HepG2 (cell line): ENCODE results near the gene TRIM15. TPM values are rescaled to one million over a fixed set of nuclear protein-coding genes. Genes with fewer than 3 reads are reported as not detected.
A peak's percentile ranks its signal among the peaks of the same experiment; 100 is the strongest.

Experiments used
- ARID2 ChIP-seq: sonication (generic); formaldehyde crosslinking; IDR thresholded peaks from 2 replicates; pipeline ENCODE4 v1.8.1; 2022; ENCODE audit warnings: mild to moderate bottlenecking, missing genetic modification reagents, borderline replicate concordance
- HOXA3 ChIP-seq: sonication (generic); formaldehyde crosslinking; IDR thresholded peaks from 2 replicates; pipeline ENCODE4 v1.5.0; 2020; ENCODE audit warnings: missing genetic modification reagents
- HOXA9 ChIP-seq: sonication (generic); formaldehyde crosslinking; IDR thresholded peaks from 2 replicates; pipeline ENCODE4 v1.8.1; 2022; ENCODE audit warnings: missing genetic modification reagents, mild to moderate bottlenecking, moderate library complexity, borderline replicate concordance
- MAZ ChIP-seq, 2 experiments: sonication (generic) in 1 of 2; formaldehyde crosslinking in 1 of 2; IDR thresholded peaks; 2 replicates each; pipeline versions ENCODE4 v1.5.0 to v1.6.1; 2012 to 2020; ENCODE audit warnings: low read depth in 2 of 2, mild to moderate bottlenecking in 2 of 2, borderline replicate concordance in 1 of 2, improper control_type of control experiment in 1 of 2, low read length in 1 of 2, missing genetic modification reagents in 1 of 2, moderate library complexity in 1 of 2
- NAIF1 ChIP-seq: sonication (generic); formaldehyde crosslinking; IDR thresholded peaks from 2 replicates; pipeline ENCODE4 v1.5.0; 2020; ENCODE audit warnings: mild to moderate bottlenecking, missing genetic modification reagents, borderline replicate concordance
- NCOA2 ChIP-seq: sonication (generic); formaldehyde crosslinking; IDR thresholded peaks from 2 replicates; pipeline ENCODE4 v1.8.0; 2022; ENCODE audit warnings: inconsistent platforms
- PAF1 ChIP-seq: IDR thresholded peaks from 2 replicates; pipeline ENCODE4 v1.6.1; 2016; ENCODE audit warnings: missing genetic modification reagents, missing compliant biosample characterization
- SNAPC2 ChIP-seq: sonication (generic); formaldehyde crosslinking; IDR thresholded peaks from 2 replicates; pipeline ENCODE4 v1.8.1; 2022; ENCODE audit warnings: mild to moderate bottlenecking, missing genetic modification reagents
- TOE1 ChIP-seq: sonication (generic); formaldehyde crosslinking; IDR thresholded peaks from 2 replicates; pipeline ENCODE4 v1.4.0; 2020; ENCODE audit warnings: mild to moderate bottlenecking, missing genetic modification reagents
- ZNF180 ChIP-seq: sonication (generic); formaldehyde crosslinking; IDR thresholded peaks from 2 replicates; pipeline ENCODE4 v1.4.0; 2020; ENCODE audit warnings: low read depth, missing genetic modification reagents, borderline replicate concordance
- ZNF33A ChIP-seq: sonication (generic); formaldehyde crosslinking; IDR thresholded peaks from 2 replicates; pipeline ENCODE4 v1.5.1; 2020; ENCODE audit warnings: missing genetic modification reagents, mild to moderate bottlenecking, moderate library complexity, borderline replicate concordance
- ZNF558 ChIP-seq: sonication (generic); formaldehyde crosslinking; IDR thresholded peaks from 2 replicates; pipeline ENCODE4 v1.9.0; 2022; ENCODE audit warnings: mild to moderate bottlenecking, missing genetic modification reagents, borderline replicate concordance
- polyA plus RNA-seq, 8 experiments: library from polyadenylated mRNA; depleted of rRNA in 3 of 8; stranded (reverse) in 7 of 8; unstranded in 1 of 8; fragments of >200 nt; fragmentation: Illumina TruSeq in 4 of 8; extraction: Trizol in 4 of 8; gene quantifications; 2 replicates each; pipeline versions ENCODE4 v1.2.1 to v1.2.3, GENCODE V29; 2011 to 2016; ENCODE audit warnings: low read depth in 4 of 8, missing spikeins in 1 of 8, mixed read lengths in 1 of 8; ENCODE audit not compliant: insufficient read depth in 1 of 8
- total RNA-seq, 5 experiments: library from RNA; depleted of rRNA; stranded (reverse); fragments of >200 nt; fragmentation: Illumina TruSeq; extraction: Trizol; gene quantifications; 2 replicates each; pipeline ENCODE4 v1.2.3, GENCODE V29; 2016; ENCODE audit warnings: low read depth in 1 of 5
- TF ChIP-seq, protein P1 (sequence below): IDR thresholded peaks from 2 replicates; pipeline ENCODE4 v1.4.0; 2020; ENCODE audit warnings: mild to moderate bottlenecking, missing genetic modification reagents
- TF ChIP-seq, protein P2 (sequence below): sonication (generic); formaldehyde crosslinking; IDR thresholded peaks from 2 replicates; pipeline ENCODE4 v1.8.1; 2023; ENCODE audit warnings: mild to moderate bottlenecking, inconsistent platforms, moderate library complexity, missing genetic modification reagents, borderline replicate concordance
- TF ChIP-seq, protein P3 (sequence below): sonication (generic); formaldehyde crosslinking; IDR thresholded peaks from 2 replicates; pipeline ENCODE4 v1.5.0; 2020; ENCODE audit warnings: mild to moderate bottlenecking, missing genetic modification reagents, borderline replicate concordance

The TRIM15 gene
- total and polyA plus RNA-seq, 2 of the 13 experiments (the other 11 are each of a cell fraction or from before 2014, with no cell fraction given): 35.1 to 38.2 TPM

DNA sequence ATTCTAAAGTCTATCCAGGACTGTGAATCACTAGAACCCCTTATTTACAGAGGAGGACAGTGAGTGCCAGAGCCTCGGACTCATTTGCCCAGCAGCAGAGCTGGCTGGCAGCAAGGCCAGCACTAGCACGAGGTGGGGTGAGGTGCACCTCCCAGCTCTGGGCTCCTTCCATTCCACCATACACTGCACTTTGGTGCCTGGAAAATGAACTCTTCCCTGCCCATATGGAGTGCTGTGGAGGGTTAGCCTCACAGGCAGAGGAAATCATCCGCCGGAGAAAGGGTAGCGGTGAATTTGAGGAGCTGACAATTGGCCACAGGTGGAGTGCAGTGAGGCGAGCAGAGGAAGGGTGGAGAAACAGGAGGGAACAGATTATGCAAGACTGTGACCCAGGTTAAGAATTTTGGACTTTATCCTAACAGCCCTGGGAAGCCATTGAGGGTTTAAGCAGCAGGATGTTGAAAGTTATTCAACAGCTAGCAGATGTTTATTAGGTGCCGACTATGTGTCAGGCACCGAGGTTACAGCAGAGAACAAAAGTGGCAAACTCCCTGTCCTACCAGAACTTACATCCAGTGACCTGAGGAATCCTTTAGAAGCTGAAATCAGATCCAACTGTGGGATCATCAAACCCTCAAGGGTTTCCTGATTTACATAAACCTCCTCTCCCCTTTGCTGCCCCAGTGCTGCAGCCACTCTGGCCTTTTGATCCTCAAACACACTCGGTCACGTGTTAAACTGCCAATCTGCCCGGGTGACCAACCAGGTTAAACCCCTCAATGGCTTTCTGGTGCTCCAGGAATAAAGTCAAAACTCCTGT, 43.7 kb downstream of the TRIM15 start (continued):
- TF ChIP-seq, protein P1, sequence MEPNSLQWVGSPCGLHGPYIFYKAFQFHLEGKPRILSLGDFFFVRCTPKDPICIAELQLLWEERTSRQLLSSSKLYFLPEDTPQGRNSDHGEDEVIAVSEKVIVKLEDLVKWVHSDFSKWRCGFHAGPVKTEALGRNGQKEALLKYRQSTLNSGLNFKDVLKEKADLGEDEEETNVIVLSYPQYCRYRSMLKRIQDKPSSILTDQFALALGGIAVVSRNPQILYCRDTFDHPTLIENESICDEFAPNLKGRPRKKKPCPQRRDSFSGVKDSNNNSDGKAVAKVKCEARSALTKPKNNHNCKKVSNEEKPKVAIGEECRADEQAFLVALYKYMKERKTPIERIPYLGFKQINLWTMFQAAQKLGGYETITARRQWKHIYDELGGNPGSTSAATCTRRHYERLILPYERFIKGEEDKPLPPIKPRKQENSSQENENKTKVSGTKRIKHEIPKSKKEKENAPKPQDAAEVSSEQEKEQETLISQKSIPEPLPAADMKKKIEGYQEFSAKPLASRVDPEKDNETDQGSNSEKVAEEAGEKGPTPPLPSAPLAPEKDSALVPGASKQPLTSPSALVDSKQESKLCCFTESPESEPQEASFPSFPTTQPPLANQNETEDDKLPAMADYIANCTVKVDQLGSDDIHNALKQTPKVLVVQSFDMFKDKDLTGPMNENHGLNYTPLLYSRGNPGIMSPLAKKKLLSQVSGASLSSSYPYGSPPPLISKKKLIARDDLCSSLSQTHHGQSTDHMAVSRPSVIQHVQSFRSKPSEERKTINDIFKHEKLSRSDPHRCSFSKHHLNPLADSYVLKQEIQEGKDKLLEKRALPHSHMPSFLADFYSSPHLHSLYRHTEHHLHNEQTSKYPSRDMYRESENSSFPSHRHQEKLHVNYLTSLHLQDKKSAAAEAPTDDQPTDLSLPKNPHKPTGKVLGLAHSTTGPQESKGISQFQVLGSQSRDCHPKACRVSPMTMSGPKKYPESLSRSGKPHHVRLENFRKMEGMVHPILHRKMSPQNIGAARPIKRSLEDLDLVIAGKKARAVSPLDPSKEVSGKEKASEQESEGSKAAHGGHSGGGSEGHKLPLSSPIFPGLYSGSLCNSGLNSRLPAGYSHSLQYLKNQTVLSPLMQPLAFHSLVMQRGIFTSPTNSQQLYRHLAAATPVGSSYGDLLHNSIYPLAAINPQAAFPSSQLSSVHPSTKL (CRISPR knock-in tag): peak; percentile 93
- TF ChIP-seq SNAPC2 (CRISPR knock-in tag) (peak; percentile 81; the same call in 1 of the 2 replicates), MAZ (IDR thresholded peaks at IDR 0.05; ENCODE audit: borderline replicate concordance, low read depth, low read length) (no peak), MAZ (CRISPR knock-in tag; IDR thresholded peaks at IDR 0.05; ENCODE audit: low read depth) (no peak; the same call in 1 of the 2 replicates), NAIF1 (CRISPR knock-in tag) (no peak; the same call in 1 of the 2 replicates), TOE1 (no peak), ZNF558 (peak; percentile 87; the same call in 1 of the 2 replicates), NCOA2 (CRISPR knock-in tag) (peak; percentile 81), HOXA9 (CRISPR knock-in tag) (0 out of 2 replicates have a peak, but pooled peaks have one; percentile 78), HOXA3 (CRISPR knock-in tag) (peak; percentile 88), ZNF33A (CRISPR knock-in tag) (no peak), ZNF180 (CRISPR knock-in tag) (no peak), ARID2 (peak; percentile 87; the same call in 1 of the 2 replicates), PAF1 (CRISPR knock-in tag) (no peak)
- TF ChIP-seq, protein P2, sequence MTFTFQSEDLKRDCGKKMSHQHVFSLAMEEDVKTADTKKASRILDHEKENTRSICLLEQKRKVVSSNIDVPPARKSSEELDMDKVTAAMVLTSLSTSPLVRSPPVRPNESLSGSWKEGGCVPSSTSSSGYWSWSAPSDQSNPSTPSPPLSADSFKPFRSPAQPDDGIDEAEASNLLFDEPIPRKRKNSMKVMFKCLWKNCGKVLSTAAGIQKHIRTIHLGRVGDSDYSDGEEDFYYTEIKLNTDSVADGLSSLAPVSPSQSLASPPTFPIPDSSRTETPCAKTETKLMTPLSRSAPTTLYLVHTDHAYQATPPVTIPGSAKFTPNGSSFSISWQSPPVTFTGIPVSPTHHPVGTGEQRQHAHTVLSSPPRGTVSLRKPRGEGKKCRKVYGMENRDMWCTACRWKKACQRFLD (CRISPR knock-in tag): peak; percentile 72; the same call in 1 of the 2 replicates
- TF ChIP-seq, protein P3, sequence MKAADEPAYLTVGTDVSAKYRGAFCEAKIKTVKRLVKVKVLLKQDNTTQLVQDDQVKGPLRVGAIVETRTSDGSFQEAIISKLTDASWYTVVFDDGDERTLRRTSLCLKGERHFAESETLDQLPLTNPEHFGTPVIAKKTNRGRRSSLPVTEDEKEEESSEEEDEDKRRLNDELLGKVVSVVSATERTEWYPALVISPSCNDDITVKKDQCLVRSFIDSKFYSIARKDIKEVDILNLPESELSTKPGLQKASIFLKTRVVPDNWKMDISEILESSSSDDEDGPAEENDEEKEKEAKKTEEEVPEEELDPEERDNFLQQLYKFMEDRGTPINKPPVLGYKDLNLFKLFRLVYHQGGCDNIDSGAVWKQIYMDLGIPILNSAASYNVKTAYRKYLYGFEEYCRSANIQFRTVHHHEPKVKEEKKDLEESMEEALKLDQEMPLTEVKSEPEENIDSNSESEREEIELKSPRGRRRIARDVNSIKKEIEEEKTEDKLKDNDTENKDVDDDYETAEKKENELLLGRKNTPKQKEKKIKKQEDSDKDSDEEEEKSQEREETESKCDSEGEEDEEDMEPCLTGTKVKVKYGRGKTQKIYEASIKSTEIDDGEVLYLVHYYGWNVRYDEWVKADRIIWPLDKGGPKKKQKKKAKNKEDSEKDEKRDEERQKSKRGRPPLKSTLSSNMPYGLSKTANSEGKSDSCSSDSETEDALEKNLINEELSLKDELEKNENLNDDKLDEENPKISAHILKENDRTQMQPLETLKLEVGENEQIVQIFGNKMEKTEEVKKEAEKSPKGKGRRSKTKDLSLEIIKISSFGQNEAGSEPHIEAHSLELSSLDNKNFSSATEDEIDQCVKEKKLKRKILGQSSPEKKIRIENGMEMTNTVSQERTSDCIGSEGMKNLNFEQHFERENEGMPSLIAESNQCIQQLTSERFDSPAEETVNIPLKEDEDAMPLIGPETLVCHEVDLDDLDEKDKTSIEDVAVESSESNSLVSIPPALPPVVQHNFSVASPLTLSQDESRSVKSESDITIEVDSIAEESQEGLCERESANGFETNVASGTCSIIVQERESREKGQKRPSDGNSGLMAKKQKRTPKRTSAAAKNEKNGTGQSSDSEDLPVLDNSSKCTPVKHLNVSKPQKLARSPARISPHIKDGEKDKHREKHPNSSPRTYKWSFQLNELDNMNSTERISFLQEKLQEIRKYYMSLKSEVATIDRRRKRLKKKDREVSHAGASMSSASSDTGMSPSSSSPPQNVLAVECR (CRISPR knock-in tag): peak; percentile 81; the same call in 1 of the 2 replicates
